GM23338 (cell line): ENCODE measurements around the gene AMBRA1. TPM values are rescaled to one million over a fixed set of nuclear protein-coding genes. Genes with fewer than 3 reads are reported as not detected.
A peak's percentile ranks its signal among the peaks of the same experiment; 100 is the strongest.

Source experiments
- ATAC-seq: fragments of 200-7000 bp; cut with Tn5 transposase; 3 replicates; pipeline ENCODE4 v1.9.1; 2020
- DNase-seq: peaks from one replicate; pipeline ENCODE4 v3.0.0-alpha.2; 2015; ENCODE audit warnings: low spot score
- H2AFZ ChIP-seq: fragments of 200-600 bp; sonication (generic); 2 replicates; pipeline ENCODE4 v1.8.0; 2016; ENCODE audit warnings: antibody characterized with exemption, mild to moderate bottlenecking, moderate library complexity
- H3F3A ChIP-seq: fragments of 200-600 bp; sonication (generic); replicated peaks from 2 replicates; pipeline ENCODE4 v1.8.0; 2017; ENCODE audit warnings: antibody characterized with exemption, mixed run types, low read depth
- H3K27ac ChIP-seq: fragments of 200-600 bp; sonication (generic); 2 replicates; pipeline ENCODE4 v1.6.1; 2016; ENCODE audit warnings: low read depth
- H3K27me3 ChIP-seq: fragments of 200-600 bp; sonication (generic); 2 replicates; pipeline ENCODE4 v1.8.0; 2016; ENCODE audit warnings: mild to moderate bottlenecking, mixed run types, moderate library complexity; ENCODE audit not compliant: insufficient read depth
- H3K36me3 ChIP-seq: fragments of 200-600 bp; sonication (generic); 2 replicates; pipeline ENCODE4 v1.8.0; 2016; ENCODE audit warnings: mild to moderate bottlenecking; ENCODE audit not compliant: insufficient read depth
- H3K4me1 ChIP-seq: fragments of 200-600 bp; sonication (generic); 2 replicates; pipeline ENCODE4 v1.8.0; 2016; ENCODE audit warnings: mild to moderate bottlenecking, moderate library complexity; ENCODE audit not compliant: insufficient read depth
- H3K4me2 ChIP-seq: fragments of 200-600 bp; sonication (generic); 2 replicates; pipeline ENCODE4 v1.7.1; 2017; ENCODE audit warnings: mixed run types
- H3K4me3 ChIP-seq: fragments of 200-600 bp; sonication (generic); 2 replicates; pipeline ENCODE4 v1.6.1; 2016; ENCODE audit warnings: mixed run types
- H3K79me2 ChIP-seq: fragments of 200-600 bp; sonication (generic); replicated peaks from 2 replicates; pipeline ENCODE4 v1.8.0; 2017; ENCODE audit warnings: mild to moderate bottlenecking; ENCODE audit not compliant: insufficient read depth
- H3K9me2 ChIP-seq: fragments of 200-600 bp; sonication (generic); 2 replicates; pipeline ENCODE4 v1.8.0; 2017; ENCODE audit not compliant: insufficient read depth
- H4K20me1 ChIP-seq: fragments of 200-600 bp; sonication (generic); replicated peaks from 2 replicates; pipeline ENCODE4 v1.8.0; 2017; ENCODE audit warnings: mild to moderate bottlenecking; ENCODE audit not compliant: insufficient read depth
- H3K27ac Mint-ChIP-seq: 2 replicates; pipeline ENCODE4 v1.8.0; 2020; ENCODE audit warnings: inconsistent platforms, mild to moderate bottlenecking, moderate library complexity, mixed read lengths
- H3K27me3 Mint-ChIP-seq: 3 replicates; pipeline ENCODE4 v1.8.0; 2022; ENCODE audit warnings: low read depth, mild to moderate bottlenecking, moderate library complexity, mixed read lengths, inconsistent platforms; ENCODE audit not compliant: insufficient read depth, poor library complexity
- H3K36me3 Mint-ChIP-seq: 3 replicates; pipeline ENCODE4 v1.8.0; 2021; ENCODE audit warnings: low read depth, mild to moderate bottlenecking, inconsistent platforms, moderate library complexity, mixed read lengths
- H3K4me1 Mint-ChIP-seq: 3 replicates; pipeline ENCODE4 v1.8.0; 2020; ENCODE audit warnings: mild to moderate bottlenecking, inconsistent platforms, mixed read lengths
- H3K4me3 Mint-ChIP-seq: 3 replicates; pipeline ENCODE4 v1.8.0; 2021; ENCODE audit warnings: moderate library complexity, mild to moderate bottlenecking, inconsistent platforms, mixed read lengths
- H3K9me3 Mint-ChIP-seq: 3 replicates; pipeline ENCODE4 v1.8.0; 2020; ENCODE audit warnings: moderate library complexity, mild to moderate bottlenecking, inconsistent platforms, mixed read lengths
- CREB1 ChIP-seq: fragments of 250-450 bp; sonication (Bioruptor Pico); IDR thresholded peaks from 2 replicates; pipeline ENCODE4 v1.5.0; 2020; ENCODE audit warnings: low read depth, mild to moderate bottlenecking, moderate library complexity
- EZH2 ChIP-seq: fragments of 200-600 bp; sonication (generic); IDR thresholded peaks from one replicate; pipeline ENCODE4 v1.8.0; 2017; ENCODE audit warnings: antibody characterized with exemption, mild to moderate bottlenecking, low read depth; ENCODE audit not compliant: unreplicated experiment
- NANOG ChIP-seq: IDR thresholded peaks from 2 replicates; pipeline ENCODE4 v1.6.1; 2016; ENCODE audit warnings: antibody characterized with exemption, borderline replicate concordance
- POLR2AphosphoS5 ChIP-seq: IDR thresholded peaks from 2 replicates; pipeline ENCODE4 v1.6.1; 2016; ENCODE audit warnings: antibody characterized with exemption, low read depth
- ZNF114 ChIP-seq: fragments of 250-450 bp; sonication (Bioruptor Pico); IDR thresholded peaks from 2 replicates; pipeline ENCODE4 v1.5.0; 2020; ENCODE audit warnings: mild to moderate bottlenecking, moderate library complexity
- polyA plus RNA-seq: library from polyadenylated mRNA; unstranded; fragments of >200 nt; fragmentation: Nextera tagmentation; extraction: Ambion mirVana; gene quantifications from 2 replicates; pipeline ENCODE4 v1.2.1, GENCODE V29; 2016
- total RNA-seq: library from RNA; depleted of rRNA; stranded (reverse); fragments of >200 nt; shearing (Covaris generic); gene quantifications from 2 replicates; pipeline ENCODE4 v1.2.3, GENCODE V29; 2014
- TF ChIP-seq, protein P1 (sequence below): IDR thresholded peaks from one replicate; pipeline ENCODE4 v1.6.1; 2018; ENCODE audit warnings: antibody characterized with exemption; ENCODE audit not compliant: unreplicated experiment
- TF ChIP-seq, protein P2 (sequence below): IDR thresholded peaks from 2 replicates; pipeline ENCODE4 v1.6.1; 2016; ENCODE audit warnings: antibody characterized with exemption
- TF ChIP-seq, protein P3 (sequence below): fragments of 250-450 bp; sonication (Bioruptor Pico); IDR thresholded peaks from 2 replicates; pipeline ENCODE4 v1.5.0; 2020; ENCODE audit warnings: mild to moderate bottlenecking, moderate library complexity

Gene AMBRA1
- total and polyA plus RNA-seq, 2 experiments from 2014 or later = 8.3 to 34.8 TPM

DNA sequence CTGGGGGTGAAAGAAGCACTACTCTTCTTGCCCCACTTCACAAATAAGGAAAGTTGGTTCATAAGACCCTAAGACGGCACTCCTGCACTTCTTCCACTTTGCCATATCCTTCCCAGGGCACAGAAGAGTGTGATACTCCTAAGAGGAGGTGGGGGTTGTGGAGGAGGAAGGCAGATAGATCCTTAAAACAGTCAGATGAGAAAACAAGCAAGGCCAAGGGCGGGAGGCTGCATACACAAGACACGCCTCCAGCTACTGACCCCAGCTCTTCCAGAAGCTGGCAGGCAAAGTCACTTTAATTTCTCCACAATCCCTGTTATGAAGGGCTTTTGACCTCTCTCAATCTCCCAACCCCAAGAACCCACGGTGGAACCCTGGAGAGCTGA is 200.6 kb downstream of the AMBRA1 start (continued):
- TF ChIP-seq NANOG = no peak

DNA sequence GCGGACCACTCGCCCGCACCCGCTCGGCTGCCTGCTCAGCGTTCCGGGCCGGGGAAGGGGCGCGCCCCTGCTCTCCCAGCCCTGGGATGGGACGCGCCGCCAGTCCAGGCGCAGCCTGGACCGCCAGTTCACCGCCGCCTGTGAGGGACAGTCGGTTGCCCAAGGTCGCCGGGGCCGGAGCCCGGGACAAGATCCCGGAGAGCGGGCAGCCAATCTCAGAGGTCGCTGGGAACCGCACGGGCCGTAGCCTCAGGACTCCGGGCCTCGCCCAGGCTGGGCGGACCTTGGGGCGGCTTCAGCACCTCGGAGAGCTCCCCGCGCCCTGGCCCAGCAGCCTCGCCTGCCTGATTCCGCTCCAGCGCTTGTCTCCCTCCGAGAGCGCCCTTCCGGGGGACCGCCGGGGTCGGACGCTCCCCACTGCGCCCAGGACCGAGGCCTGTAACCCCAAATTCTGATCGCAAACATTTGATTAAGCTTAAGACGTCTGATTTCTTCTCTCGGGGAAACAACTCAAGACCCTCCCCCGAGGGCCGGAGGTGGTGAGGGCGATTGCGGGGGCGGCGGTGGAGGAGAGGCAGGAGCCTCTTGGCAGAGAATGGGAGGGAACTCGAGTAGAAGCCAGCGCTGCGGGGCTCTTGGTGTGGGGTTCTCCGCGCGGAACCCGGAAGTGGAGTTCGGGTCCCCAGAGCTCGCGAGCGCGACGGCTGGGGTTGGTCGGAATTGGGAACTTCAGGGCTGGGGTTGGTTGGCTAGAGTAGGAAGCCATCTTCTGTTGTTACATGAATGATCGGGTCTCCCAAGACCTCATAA is 201.2 kb downstream of the AMBRA1 start:
- DNase-seq (peak; percentile 95), ATAC-seq (peak; percentile 66)
- Histone ChIP-seq H3K79me2 (no peaks in the 10 kb centered on the region), H3K4me3 (peak overlapping the region; percentile 76), H2AFZ (peak overlapping the region; percentile 61; the same call in 1 of the 2 replicates), H3K9me2 (no peaks in the 10 kb centered on the region), H3K4me2 (peak overlapping the region; percentile 88), H4K20me1 (peaks cover 7% of the 10 kb centered on the region), H3K27ac (no peak overlapping the region), H3K4me1 (peaks cover 24% of the 10 kb centered on the region), H3K27me3 (peaks cover 56% of the 10 kb centered on the region), H3K36me3 (no peaks in the 10 kb centered on the region), H3F3A (peaks cover 18% of the 10 kb centered on the region)
- H3K9me3 Mint-ChIP-seq = no peaks in the 10 kb centered on the region; the same call in 2 of the 3 replicates
- peaks cover 9% of the 10 kb centered on the region; the same call in 2 of the 3 replicates for H3K36me3 Mint-ChIP-seq
- H3K4me1 Mint-ChIP-seq = peaks cover 26% of the 10 kb centered on the region
- H3K27ac Mint-ChIP-seq = no peak overlapping the region
- H3K4me3 Mint-ChIP-seq = peak overlapping the region; percentile 78
- TF ChIP-seq, protein P1, sequence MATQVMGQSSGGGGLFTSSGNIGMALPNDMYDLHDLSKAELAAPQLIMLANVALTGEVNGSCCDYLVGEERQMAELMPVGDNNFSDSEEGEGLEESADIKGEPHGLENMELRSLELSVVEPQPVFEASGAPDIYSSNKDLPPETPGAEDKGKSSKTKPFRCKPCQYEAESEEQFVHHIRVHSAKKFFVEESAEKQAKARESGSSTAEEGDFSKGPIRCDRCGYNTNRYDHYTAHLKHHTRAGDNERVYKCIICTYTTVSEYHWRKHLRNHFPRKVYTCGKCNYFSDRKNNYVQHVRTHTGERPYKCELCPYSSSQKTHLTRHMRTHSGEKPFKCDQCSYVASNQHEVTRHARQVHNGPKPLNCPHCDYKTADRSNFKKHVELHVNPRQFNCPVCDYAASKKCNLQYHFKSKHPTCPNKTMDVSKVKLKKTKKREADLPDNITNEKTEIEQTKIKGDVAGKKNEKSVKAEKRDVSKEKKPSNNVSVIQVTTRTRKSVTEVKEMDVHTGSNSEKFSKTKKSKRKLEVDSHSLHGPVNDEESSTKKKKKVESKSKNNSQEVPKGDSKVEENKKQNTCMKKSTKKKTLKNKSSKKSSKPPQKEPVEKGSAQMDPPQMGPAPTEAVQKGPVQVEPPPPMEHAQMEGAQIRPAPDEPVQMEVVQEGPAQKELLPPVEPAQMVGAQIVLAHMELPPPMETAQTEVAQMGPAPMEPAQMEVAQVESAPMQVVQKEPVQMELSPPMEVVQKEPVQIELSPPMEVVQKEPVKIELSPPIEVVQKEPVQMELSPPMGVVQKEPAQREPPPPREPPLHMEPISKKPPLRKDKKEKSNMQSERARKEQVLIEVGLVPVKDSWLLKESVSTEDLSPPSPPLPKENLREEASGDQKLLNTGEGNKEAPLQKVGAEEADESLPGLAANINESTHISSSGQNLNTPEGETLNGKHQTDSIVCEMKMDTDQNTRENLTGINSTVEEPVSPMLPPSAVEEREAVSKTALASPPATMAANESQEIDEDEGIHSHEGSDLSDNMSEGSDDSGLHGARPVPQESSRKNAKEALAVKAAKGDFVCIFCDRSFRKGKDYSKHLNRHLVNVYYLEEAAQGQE = peak; percentile 98
- TF ChIP-seq NANOG (no peak), POLR2AphosphoS5 (no peak), EZH2 (no peak), ZNF114 (CRISPR knock-in tag) (no peak), CREB1 (CRISPR knock-in tag) (no peak)
- TF ChIP-seq, protein P2, sequence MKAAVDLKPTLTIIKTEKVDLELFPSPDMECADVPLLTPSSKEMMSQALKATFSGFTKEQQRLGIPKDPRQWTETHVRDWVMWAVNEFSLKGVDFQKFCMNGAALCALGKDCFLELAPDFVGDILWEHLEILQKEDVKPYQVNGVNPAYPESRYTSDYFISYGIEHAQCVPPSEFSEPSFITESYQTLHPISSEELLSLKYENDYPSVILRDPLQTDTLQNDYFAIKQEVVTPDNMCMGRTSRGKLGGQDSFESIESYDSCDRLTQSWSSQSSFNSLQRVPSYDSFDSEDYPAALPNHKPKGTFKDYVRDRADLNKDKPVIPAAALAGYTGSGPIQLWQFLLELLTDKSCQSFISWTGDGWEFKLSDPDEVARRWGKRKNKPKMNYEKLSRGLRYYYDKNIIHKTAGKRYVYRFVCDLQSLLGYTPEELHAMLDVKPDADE = 0 out of 2 replicates have a peak, but pooled peaks have one; percentile 16
- TF ChIP-seq, protein P3, sequence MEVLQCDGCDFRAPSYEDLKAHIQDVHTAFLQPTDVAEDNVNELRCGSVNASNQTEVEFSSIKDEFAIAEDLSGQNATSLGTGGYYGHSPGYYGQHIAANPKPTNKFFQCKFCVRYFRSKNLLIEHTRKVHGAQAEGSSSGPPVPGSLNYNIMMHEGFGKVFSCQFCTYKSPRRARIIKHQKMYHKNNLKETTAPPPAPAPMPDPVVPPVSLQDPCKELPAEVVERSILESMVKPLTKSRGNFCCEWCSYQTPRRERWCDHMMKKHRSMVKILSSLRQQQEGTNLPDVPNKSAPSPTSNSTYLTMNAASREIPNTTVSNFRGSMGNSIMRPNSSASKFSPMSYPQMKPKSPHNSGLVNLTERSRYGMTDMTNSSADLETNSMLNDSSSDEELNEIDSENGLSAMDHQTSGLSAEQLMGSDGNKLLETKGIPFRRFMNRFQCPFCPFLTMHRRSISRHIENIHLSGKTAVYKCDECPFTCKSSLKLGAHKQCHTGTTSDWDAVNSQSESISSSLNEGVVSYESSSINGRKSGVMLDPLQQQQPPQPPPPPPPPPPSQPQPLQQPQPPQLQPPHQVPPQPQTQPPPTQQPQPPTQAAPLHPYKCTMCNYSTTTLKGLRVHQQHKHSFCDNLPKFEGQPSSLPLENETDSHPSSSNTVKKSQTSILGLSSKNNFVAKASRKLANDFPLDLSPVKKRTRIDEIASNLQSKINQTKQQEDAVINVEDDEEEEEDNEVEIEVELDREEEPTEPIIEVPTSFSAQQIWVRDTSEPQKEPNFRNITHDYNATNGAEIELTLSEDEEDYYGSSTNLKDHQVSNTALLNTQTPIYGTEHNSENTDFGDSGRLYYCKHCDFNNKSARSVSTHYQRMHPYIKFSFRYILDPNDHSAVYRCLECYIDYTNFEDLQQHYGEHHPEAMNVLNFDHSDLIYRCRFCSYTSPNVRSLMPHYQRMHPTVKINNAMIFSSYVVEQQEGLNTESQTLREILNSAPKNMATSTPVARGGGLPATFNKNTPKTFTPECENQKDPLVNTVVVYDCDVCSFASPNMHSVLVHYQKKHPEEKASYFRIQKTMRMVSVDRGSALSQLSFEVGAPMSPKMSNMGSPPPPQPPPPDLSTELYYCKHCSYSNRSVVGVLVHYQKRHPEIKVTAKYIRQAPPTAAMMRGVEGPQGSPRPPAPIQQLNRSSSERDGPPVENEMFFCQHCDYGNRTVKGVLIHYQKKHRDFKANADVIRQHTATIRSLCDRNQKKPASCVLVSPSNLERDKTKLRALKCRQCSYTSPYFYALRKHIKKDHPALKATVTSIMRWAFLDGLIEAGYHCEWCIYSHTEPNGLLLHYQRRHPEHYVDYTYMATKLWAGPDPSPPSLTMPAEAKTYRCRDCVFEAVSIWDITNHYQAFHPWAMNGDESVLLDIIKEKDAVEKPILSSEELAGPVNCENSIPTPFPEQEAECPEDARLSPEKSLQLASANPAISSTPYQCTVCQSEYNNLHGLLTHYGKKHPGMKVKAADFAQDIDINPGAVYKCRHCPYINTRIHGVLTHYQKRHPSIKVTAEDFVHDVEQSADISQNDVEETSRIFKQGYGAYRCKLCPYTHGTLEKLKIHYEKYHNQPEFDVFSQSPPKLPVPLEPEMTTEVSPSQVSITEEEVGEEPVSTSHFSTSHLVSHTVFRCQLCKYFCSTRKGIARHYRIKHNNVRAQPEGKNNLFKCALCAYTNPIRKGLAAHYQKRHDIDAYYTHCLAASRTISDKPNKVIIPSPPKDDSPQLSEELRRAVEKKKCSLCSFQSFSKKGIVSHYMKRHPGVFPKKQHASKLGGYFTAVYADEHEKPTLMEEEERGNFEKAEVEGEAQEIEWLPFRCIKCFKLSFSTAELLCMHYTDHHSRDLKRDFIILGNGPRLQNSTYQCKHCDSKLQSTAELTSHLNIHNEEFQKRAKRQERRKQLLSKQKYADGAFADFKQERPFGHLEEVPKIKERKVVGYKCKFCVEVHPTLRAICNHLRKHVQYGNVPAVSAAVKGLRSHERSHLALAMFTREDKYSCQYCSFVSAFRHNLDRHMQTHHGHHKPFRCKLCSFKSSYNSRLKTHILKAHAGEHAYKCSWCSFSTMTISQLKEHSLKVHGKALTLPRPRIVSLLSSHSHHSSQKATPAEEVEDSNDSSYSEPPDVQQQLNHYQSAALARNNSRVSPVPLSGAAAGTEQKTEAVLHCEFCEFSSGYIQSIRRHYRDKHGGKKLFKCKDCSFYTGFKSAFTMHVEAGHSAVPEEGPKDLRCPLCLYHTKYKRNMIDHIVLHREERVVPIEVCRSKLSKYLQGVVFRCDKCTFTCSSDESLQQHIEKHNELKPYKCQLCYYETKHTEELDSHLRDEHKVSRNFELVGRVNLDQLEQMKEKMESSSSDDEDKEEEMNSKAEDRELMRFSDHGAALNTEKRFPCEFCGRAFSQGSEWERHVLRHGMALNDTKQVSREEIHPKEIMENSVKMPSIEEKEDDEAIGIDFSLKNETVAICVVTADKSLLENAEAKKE (CRISPR knock-in tag) = peak; percentile 77; the same call in 1 of the 2 replicates
- peaks cover 50% of the 10 kb centered on the region for H3K27me3 Mint-ChIP-seq
